ENCODE data around the gene NTF3. TPM values are rescaled to one million over a fixed set of nuclear protein-coding genes. Genes with fewer than 3 reads are reported as not detected.

The NTF3 gene
- total RNA-seq, 1 experiment from 2014 or later = not detected

DNA sequence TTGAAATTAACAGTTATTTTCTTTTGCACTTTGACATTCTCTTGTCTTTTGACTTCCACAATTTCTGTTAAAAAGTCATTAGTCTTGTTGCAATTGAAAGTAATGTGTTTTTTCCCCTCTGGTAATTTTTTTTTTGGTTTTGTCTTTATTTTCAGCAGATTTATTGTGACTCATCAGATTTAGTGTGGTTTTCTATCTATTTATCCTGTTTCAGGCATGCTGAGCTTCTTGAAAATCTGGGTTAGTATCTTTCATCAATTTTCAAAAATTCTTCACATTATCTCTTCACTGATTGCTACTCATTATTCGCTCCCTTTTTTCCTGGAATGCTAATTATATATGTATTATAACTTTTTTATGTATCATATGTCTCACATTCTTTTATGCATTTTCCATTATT, 15.3 kb upstream of the NTF3 start:
- Histone ChIP-seq H3K4me3 (replicated peaks in 1 of 2; ENCODE audit: low read depth in 1 of 2, low read length in 2 of 2) (no peak overlapping the region), H3K4me1 (ENCODE audit: control insufficient read depth in 1 of 2, insufficient read depth in 2 of 2, low read length in 2 of 2) (no peaks in the 10 kb centered on the region), H3K27me3 (ENCODE audit: insufficient read depth, low read length) (no peaks in the 10 kb centered on the region), H3K36me3 (ENCODE audit: control insufficient read depth in 1 of 2, insufficient read depth in 2 of 2, low read length in 2 of 2) (no peaks in the 10 kb centered on the region), H3K4me2 (ENCODE audit: low read length) (no peak overlapping the region), H3K9ac (ENCODE audit: low read length) (no peak overlapping the region), H4K20me1 (ENCODE audit: insufficient read depth) (no peaks in the 10 kb centered on the region), H2AFZ (ENCODE audit: low read depth, low read length, poor library complexity, severe bottlenecking) (no peak overlapping the region), H3K79me2 (ENCODE audit: insufficient read depth, low read length) (no peaks in the 10 kb centered on the region), H3K27ac (ENCODE audit: low read depth, low read length) (no peak overlapping the region), H3K9me2 (ENCODE audit: insufficient read depth) (no peaks in the 10 kb centered on the region), H3K9me3 (ENCODE audit: control insufficient read depth in 1 of 2, insufficient read depth in 1 of 2, low read depth in 1 of 2, low read length in 2 of 2) (no peaks in the 10 kb centered on the region)
- intact Hi-C loops (cut with micrococcal nuclease) = no loop called here
- ChIA-PET POLR2A (no interaction called here), RAD21 (ENCODE audit: low non-redundant PET in 1 of 2, low total read pairs in 2 of 2, uncharacterized antibody in 2 of 2, unreplicated experiment in 2 of 2) (no interaction called here), CTCF (no interaction called here)
- BruUV-seq (replicated peaks) = no TSS peak
- no peak for TF ChIP-seq ZFX (IDR thresholded peaks at IDR 0.05)
- TF ChIP-seq POLR2A (IDR thresholded peaks at IDR 0.05; ENCODE audit: borderline replicate concordance, extremely low read depth, insufficient read depth, insufficient read length) = no peak
- TF ChIP-seq CTCF (IDR thresholded peaks at IDR 0.05 in 2 of 3, conservative IDR thresholded peaks at IDR 0.05 in 1 of 3; ENCODE audit: borderline replicate concordance in 1 of 3, insufficient read depth in 1 of 3, low read depth in 2 of 3, low read length in 2 of 3) = no peak
- TF ChIP-seq CBX3 (IDR thresholded peaks at IDR 0.05; ENCODE audit: low read depth) = no peak
- TF ChIP-seq, protein P1, sequence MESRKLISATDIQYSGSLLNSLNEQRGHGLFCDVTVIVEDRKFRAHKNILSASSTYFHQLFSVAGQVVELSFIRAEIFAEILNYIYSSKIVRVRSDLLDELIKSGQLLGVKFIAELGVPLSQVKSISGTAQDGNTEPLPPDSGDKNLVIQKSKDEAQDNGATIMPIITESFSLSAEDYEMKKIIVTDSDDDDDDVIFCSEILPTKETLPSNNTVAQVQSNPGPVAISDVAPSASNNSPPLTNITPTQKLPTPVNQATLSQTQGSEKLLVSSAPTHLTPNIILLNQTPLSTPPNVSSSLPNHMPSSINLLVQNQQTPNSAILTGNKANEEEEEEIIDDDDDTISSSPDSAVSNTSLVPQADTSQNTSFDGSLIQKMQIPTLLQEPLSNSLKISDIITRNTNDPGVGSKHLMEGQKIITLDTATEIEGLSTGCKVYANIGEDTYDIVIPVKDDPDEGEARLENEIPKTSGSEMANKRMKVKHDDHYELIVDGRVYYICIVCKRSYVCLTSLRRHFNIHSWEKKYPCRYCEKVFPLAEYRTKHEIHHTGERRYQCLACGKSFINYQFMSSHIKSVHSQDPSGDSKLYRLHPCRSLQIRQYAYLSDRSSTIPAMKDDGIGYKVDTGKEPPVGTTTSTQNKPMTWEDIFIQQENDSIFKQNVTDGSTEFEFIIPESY (IDR thresholded peaks at IDR 0.05; ENCODE audit: extremely low read depth, insufficient replicate concordance, low read length) = no peak
- TF ChIP-seq REST (IDR thresholded peaks at IDR 0.05; ENCODE audit: low read depth) = no peak
- no peak for TF ChIP-seq EGR1 (IDR thresholded peaks at IDR 0.05; ENCODE audit: low read depth)
- no peak for TF ChIP-seq CEBPB (IDR thresholded peaks at IDR 0.05; ENCODE audit: low read depth)
- no peak for ATAC-seq
- no peak for DNase-seq (ENCODE audit: low read depth, low spot score)
